K562 (cell line): ENCODE data around the gene MARCHF9. TPM values are rescaled to one million over a fixed set of nuclear protein-coding genes. Genes with fewer than 3 reads are reported as not detected.

ENCODE experiments used
- BRD9 ChIP-seq: fragments of 450-650 bp; IDR thresholded peaks from 2 replicates; pipeline ENCODE4 v1.6.1; 2018; ENCODE audit warnings: low read depth; ENCODE audit not compliant: partially characterized antibody
- CBFA2T2 ChIP-seq: fragments of 450-650 bp; conservative IDR thresholded peaks from 2 replicates; pipeline ENCODE4 v1.6.1; 2017; ENCODE audit warnings: mild to moderate bottlenecking
- CBX2 ChIP-seq: fragments of 200-600 bp; sonication (generic); IDR thresholded peaks from one replicate; pipeline ENCODE4 v1.6.1; 2012; ENCODE audit warnings: mild to moderate bottlenecking, low read length, inconsistent platforms; ENCODE audit not compliant: insufficient read depth, poor library complexity, severe bottlenecking
- CREB1 ChIP-seq, 2 experiments: sonication (generic) in 1 of 2; formaldehyde crosslinking in 1 of 2; IDR thresholded peaks; 2 replicates each; pipeline versions ENCODE4 v1.6.1 to v1.8.0; 2012 to 2022; ENCODE audit warnings: inconsistent platforms in 1 of 2, mild to moderate bottlenecking in 1 of 2, missing genetic modification reagents in 1 of 2, moderate library complexity in 1 of 2
- DLX4 ChIP-seq: fragments of 250-450 bp; sonication (Bioruptor Pico); IDR thresholded peaks from 2 replicates; pipeline ENCODE4 v1.6.1; 2021; ENCODE audit warnings: mild to moderate bottlenecking
- GABPB2 ChIP-seq: fragments of 250-450 bp; sonication (Bioruptor Pico); conservative IDR thresholded peaks from 2 replicates; pipeline ENCODE4 v1.5.1; 2021; ENCODE audit warnings: mild to moderate bottlenecking
- HES1 ChIP-seq: fragments of 450-650 bp; IDR thresholded peaks from 2 replicates; pipeline ENCODE4 v1.6.1; 2016; ENCODE audit warnings: low read depth, mild to moderate bottlenecking, moderate library complexity
- HIVEP1 ChIP-seq: fragments of 250-450 bp; sonication (Bioruptor Pico); IDR thresholded peaks from 2 replicates; pipeline ENCODE4 v1.4.0; 2020; ENCODE audit warnings: mild to moderate bottlenecking
- HNRNPUL1 ChIP-seq: fragments of 200-400 bp; formaldehyde crosslinking; IDR thresholded peaks from 2 replicates; pipeline ENCODE4 v1.6.1; 2017; ENCODE audit warnings: low read length
- LEF1 ChIP-seq: fragments of 450-650 bp; IDR thresholded peaks from 2 replicates; pipeline ENCODE4 v1.6.1; 2016; ENCODE audit warnings: mild to moderate bottlenecking
- MEIS2 ChIP-seq: fragments of 450-650 bp; IDR thresholded peaks from 2 replicates; pipeline ENCODE4 v1.6.1; 2014; ENCODE audit warnings: mild to moderate bottlenecking; ENCODE audit not compliant: partially characterized antibody
- MTF1 ChIP-seq: fragments of 250-450 bp; sonication (Bioruptor Pico); IDR thresholded peaks from 2 replicates; pipeline ENCODE4 v1.9.0; 2021; ENCODE audit warnings: moderate library complexity, mild to moderate bottlenecking, inconsistent platforms, borderline replicate concordance
- NELFE ChIP-seq: IDR thresholded peaks from 2 replicates; pipeline ENCODE4 v1.6.1; 2011; ENCODE audit warnings: mild to moderate bottlenecking; ENCODE audit not compliant: insufficient read depth, insufficient read length
- NFATC3 ChIP-seq: fragments of 450-650 bp; IDR thresholded peaks from 2 replicates; pipeline ENCODE4 v1.6.1; 2017; ENCODE audit warnings: mild to moderate bottlenecking
- PHF8 ChIP-seq: fragments of 200-600 bp; sonication (generic); IDR thresholded peaks from 2 replicates; pipeline ENCODE4 v1.6.1; 2012; ENCODE audit warnings: mixed run types, mild to moderate bottlenecking, inconsistent platforms, low read length, moderate library complexity, borderline replicate concordance
- PRDM10 ChIP-seq: fragments of 450-650 bp; IDR thresholded peaks from 2 replicates; pipeline ENCODE4 v1.6.1; 2018; ENCODE audit not compliant: partially characterized antibody
- PRMT5 ChIP-seq: sonication (generic); formaldehyde crosslinking; IDR thresholded peaks from 2 replicates; pipeline ENCODE4 v1.5.0; 2020; ENCODE audit warnings: missing genetic modification reagents
- PTRF ChIP-seq: fragments of 450-650 bp; IDR thresholded peaks from 2 replicates; pipeline ENCODE4 v1.6.1; 2016; ENCODE audit warnings: mild to moderate bottlenecking, missing genetic modification characterization, missing compliant biosample characterization
- SRSF3 ChIP-seq: fragments of 200-400 bp; formaldehyde crosslinking; IDR thresholded peaks from 2 replicates; pipeline ENCODE4 v1.6.1; 2016; ENCODE audit warnings: mild to moderate bottlenecking, low read length, moderate library complexity; ENCODE audit not compliant: insufficient read depth
- TOE1 ChIP-seq, 2 experiments: fragments of 450-650 bp in 1 of 2; sonication (generic) in 1 of 2; formaldehyde crosslinking in 1 of 2; IDR thresholded peaks; 2 replicates each; pipeline versions ENCODE4 v1.7.1 to v1.8.0; 2016 to 2022; ENCODE audit warnings: borderline replicate concordance in 2 of 2, mild to moderate bottlenecking in 2 of 2, antibody characterized with exemption in 1 of 2, inconsistent platforms in 1 of 2, low read depth in 1 of 2, missing genetic modification reagents in 1 of 2, moderate library complexity in 1 of 2
- XRCC5 ChIP-seq: fragments of 200-400 bp; formaldehyde crosslinking; IDR thresholded peaks from 2 replicates; pipeline ENCODE4 v1.6.1; 2017; ENCODE audit warnings: low read depth, mild to moderate bottlenecking, low read length
- ZSCAN32 ChIP-seq: fragments of 450-650 bp; formaldehyde crosslinking; IDR thresholded peaks from 2 replicates; pipeline ENCODE4 v1.4.0; 2020; ENCODE audit warnings: mild to moderate bottlenecking, moderate library complexity
- polyA plus RNA-seq, 8 experiments: library from polyadenylated mRNA; depleted of rRNA in 4 of 8; stranded (reverse) in 5 of 8; unstranded in 3 of 8; fragments of >200 nt; fragmentation: Nextera tagmentation in 2 of 8; fragmentation: Illumina TruSeq in 1 of 8; extraction: Ambion mirVana in 2 of 8; extraction: Trizol in 1 of 8; gene quantifications; 2 replicates each; pipeline versions ENCODE4 v1.2.1 to v1.2.3, GENCODE V29; 2011 to 2014; ENCODE audit warnings: inconsistent platforms in 1 of 8, missing spikeins in 1 of 8
- total RNA-seq, 7 experiments: library from RNA; depleted of rRNA in 6 of 7; stranded (reverse); fragments of >200 nt in 6 of 7; fragmentation: Illumina TruSeq in 2 of 7; extraction: Trizol in 2 of 7; gene quantifications; 2 replicates each; pipeline versions ENCODE4 v1.2.1 to v1.2.3, GENCODE V29; 2011 to 2021; ENCODE audit warnings: low replicate concordance in 1 of 7

Gene MARCHF9
- total and polyA plus RNA-seq, 9 of the 15 experiments (the other 6 are each of a cell fraction or from before 2014, with no cell fraction given) = 0.80 to 12.4 (median 6.2) TPM

GRCh38 chr12:57782608-57783465 is 27.9 kb downstream of the MARCHF9 start, which contains the start of gene TSFM (continued):
- peak; percentile 54 for TF ChIP-seq PRDM10
- no peak; the same call in 1 of the 2 replicates for TF ChIP-seq LEF1
- TF ChIP-seq CREB1 (IDR thresholded peaks at IDR 0.05) = peak; percentile 94
- peak; percentile 88 for TF ChIP-seq CREB1 (CRISPR knock-in tag; IDR thresholded peaks at IDR 0.05)
- TF ChIP-seq ZSCAN32 (CRISPR knock-in tag) = no peak
- TF ChIP-seq HNRNPUL1 = no peak
- no peak for TF ChIP-seq NFATC3
- TF ChIP-seq HIVEP1 (CRISPR knock-in tag) = no peak
- peak; percentile 90 for TF ChIP-seq TOE1 (IDR thresholded peaks at IDR 0.05; ENCODE audit: borderline replicate concordance)
- peak; percentile 91; the same call in 1 of the 2 replicates for TF ChIP-seq TOE1 (CRISPR knock-in tag; IDR thresholded peaks at IDR 0.05; ENCODE audit: borderline replicate concordance, low read depth)
- TF ChIP-seq DLX4 = no peak
- no peak for TF ChIP-seq BRD9
- peak; percentile 95 for TF ChIP-seq XRCC5
- no peak for TF ChIP-seq NELFE
- no peak for TF ChIP-seq SRSF3
- TF ChIP-seq GABPB2 (CRISPR knock-in tag) = no peak
- no peak for TF ChIP-seq PTRF
- TF ChIP-seq PRMT5 = no peak
- no peak for TF ChIP-seq MTF1 (CRISPR knock-in tag)
- TF ChIP-seq MEIS2 = no peak
- peak; percentile 97 for TF ChIP-seq PHF8
- 0 out of 2 replicates have a peak, but pooled peaks have one; percentile 38 for TF ChIP-seq HES1
- TF ChIP-seq CBX2 = no peak
- TF ChIP-seq CBFA2T2 = no peak
